T47D (cell line): ENCODE data around the gene SLC25A43.
"Not testable (repeated sequence)": the region's sequence is repeated elsewhere in the genome, so short reads cannot be mapped to it uniquely, and the experiment has no call there.

Experiments
- DNase-seq, 2 experiments: peaks; one replicate each; pipeline versions ENCODE4 v3.0.0 to v3.0.0-alpha.2; 2011 to 2012; ENCODE audit warnings: low read depth in 1 of 2, low spot score in 1 of 2
- JUND ChIP-seq: IDR thresholded peaks from 2 replicates; pipeline ENCODE4 v1.6.1; 2012; ENCODE audit warnings: low read depth
- in situ Hi-C: cut with HindIII; loops from 2 replicates; pipeline ENCODE4 v1.10.0; 2016; ENCODE audit warnings: low sequenced_read_pairs, low pct_unique_long_range_greater_than_20kb

The SLC25A43 gene

DNA sequence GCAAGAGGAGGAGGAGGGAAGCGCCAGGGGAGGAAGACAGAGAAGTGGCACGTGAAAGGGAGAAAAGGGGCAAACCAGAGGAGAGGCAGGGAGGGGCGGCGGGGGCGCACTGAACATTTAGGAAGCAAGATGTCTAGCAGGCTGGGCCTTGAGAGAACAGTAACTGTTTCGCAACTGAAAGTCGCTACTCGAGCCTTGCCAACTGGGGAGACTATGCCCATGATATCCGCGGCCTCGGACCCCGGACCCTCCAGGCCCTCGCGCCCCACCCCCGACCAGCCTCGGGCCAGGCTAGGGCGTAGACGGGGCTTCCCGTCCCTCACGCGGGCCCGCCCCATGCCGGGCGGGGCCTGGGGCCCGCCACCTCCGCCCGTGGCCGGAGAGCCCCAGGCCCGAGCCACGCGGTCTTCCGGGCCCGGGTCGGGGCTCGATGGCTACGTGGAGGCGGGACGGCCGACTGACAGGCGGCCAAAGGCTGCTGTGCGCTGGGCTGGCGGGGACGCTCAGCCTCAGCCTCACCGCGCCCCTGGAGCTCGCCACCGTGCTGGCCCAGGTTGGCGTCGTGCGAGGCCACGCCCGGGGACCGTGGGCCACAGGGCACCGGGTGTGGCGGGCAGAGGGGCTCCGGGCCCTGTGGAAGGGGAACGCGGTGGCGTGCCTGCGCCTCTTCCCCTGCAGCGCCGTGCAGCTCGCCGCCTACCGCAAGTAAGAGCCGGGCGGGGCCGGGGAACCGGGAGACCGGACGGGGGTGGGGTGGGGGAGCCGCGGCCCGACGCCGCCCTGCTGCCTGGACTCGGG lies at the start of gene SLC25A43:
Gene SLC25A43 (plus strand): TSS at position 363 of the 798 bp plus-strand sequence. CDS start 68 bp downstream, at position 431.
- in situ Hi-C loops, result no loop called here
- TF ChIP-seq JUND, result no peak
- DNase-seq, result peak; percentile 12 to 31

DNA sequence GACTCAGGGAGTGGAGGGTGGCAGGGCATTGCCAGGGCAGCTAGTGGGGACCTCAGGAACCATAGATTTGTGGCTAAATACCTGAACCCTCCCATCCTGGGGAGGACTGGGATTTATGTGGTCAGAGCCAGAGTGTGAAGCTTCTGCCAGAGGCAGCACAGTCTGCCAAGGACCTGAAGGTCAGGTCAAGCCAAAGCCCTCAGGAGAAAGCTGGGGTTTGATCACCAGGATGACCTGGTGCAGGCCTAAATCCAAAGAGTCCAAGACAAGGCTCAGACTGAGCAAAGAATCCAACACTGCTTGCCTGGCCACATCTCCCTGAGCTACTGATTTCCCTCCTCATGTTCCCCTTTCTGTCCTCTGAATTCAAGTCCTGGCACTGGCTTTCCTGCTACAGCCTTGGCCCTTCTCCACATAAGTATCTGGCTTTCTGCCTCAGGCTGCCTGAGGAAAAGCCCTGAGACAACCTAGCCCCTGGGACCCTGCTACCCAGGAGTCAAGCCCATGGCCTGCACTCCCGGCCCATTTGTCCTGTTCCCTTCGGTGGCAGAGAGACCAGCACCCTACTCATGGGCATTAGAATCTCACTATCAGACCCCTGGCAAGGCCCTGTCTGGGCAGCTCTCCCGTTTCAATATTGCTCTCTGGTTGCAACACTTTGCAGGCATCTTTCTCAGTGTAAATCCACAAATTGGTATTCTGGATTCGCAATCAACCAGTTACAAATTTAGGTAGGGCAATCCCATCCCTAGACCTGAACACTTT lies 39.3 kb upstream of the SLC25A43 start:
- no peak for TF ChIP-seq JUND
- in situ Hi-C loops, result no loop called here
- DNase-seq, result no peak

DNA sequence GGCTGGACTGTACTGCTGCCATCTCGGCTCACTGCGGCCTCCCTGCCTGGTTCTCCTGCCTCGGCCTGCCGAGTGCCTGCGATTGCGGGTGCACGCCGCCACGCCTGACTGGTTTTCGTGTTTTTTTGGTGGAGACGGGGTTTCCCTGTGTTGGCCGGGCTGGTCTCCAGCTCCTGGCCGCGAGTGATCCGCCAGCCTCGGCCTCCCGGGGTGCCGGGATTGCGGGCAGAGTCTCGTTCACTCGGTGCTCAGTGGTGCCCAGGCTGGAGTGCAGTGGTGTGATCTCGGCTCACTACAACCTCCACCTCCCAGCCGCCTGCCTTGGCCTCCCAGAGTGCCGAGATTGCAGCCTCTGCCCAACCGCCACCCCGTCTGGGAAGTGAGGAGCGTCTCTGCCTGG lies 37.7 kb upstream of the SLC25A43 start:
- DNase-seq, in situ Hi-C loops: not testable (repeated sequence)

DNA sequence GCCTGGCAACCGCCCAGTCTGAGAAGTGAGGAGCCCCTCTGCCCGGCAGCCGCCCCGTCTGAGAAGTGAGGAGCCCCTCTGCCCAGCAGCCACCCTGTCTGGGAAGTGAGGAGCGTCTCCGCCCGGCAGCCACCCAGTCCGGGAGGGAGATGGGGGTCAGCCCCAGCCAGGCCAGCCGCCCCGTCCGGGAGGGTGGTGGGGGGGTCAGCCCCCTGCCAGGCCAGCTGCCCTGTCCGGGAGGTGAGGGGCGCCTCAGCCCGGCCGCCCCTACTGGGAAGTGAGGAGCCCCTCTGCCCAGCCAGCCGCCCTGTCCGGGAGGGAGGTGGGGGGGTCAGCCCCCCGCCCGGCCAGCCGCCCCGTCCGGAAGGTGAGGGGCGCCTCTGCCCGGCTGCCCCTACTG lies 37.1 kb upstream of the SLC25A43 start:
- in situ Hi-C loops, DNase-seq: not testable (repeated sequence)

DNA sequence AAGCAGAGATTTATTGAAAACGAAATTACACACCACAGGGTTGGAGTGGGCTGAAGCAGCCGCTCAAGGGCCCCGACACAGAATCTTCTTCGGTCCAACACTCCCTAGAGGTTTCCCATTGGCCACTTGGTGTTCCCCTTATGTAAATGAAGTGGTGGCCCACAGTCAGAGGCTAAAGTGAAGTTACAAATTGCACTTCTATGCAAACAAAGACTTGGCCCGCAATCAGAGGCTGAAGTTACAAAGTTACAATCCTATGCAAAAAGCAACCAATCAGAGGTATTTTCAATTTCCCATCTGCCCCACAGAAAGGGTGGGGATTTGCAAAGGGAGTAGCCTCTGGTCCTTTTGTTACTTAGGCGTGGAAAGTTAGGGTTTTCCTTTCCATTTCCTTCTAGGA lies 35.7 kb upstream of the SLC25A43 start:
- in situ Hi-C loops, result no loop called here
- TF ChIP-seq JUND, result no peak
- no peak for DNase-seq

DNA sequence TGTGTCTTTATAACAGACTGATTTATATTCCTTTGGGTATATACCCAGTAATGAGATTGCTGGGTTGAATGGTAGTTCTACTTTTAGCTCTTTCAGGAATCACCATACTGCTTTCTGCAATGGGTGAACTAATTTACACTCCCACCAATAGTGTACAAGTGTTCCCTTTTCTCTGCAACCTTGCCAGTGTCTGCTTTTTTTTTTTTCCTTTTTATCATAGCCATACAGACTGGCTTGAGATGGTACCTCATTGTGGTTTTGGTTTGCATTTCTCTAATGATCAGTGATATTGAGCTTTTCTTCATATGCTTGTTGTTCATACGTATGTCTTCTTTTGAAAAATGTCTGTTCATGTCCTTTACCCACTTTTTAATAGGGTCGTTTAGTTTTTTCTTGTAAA lies 27.3 kb upstream of the SLC25A43 start:
- DNase-seq, in situ Hi-C loops: not testable (repeated sequence)

DNA sequence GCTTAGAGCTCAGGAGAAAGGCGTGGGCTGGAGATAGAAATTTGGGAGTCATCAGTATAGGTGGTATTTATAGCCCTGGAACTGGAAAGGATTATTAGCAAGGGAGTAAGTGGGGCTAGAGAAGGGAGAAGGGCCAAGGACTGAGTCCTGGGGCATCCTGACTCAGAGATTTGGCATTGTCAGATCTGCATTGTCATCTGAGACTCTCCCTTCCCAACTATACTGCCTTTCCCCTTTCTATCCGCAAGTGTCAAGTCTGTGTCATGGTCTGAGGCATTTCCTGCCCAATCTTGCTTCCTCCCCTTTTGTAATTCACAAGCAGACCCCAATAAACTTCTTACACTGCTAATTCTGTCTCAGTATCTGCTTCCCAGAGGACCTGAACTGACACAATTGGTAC lies 24.4 kb upstream of the SLC25A43 start:
- DNase-seq, result no peak
- TF ChIP-seq JUND, result no peak

DNA sequence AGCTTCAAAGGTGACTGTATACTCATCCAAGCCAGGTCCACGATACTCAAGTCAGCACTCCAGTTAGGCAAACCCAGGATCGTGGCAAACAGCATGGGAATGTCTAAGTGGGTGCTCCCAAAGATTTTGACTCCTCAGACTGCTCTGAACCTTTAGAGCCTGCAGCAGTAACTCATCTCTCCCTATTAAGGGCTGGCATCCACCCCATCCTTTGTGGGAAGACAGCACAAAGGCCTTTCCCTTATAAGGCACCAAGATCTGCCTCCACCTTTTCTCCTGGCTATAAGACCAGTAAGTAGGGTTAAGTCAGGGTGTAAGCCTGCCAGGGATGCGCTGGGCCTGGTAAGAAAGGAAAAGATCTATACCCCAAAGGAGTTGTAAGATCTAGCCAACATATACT lies 23.6 kb upstream of the SLC25A43 start:
- no peak for DNase-seq
- in situ Hi-C loops, result no loop called here
- TF ChIP-seq JUND, result no peak

More for the DNA sequence above, 24.4 kb upstream of the SLC25A43 start:
- in situ Hi-C loops, result no loop called here

DNA sequence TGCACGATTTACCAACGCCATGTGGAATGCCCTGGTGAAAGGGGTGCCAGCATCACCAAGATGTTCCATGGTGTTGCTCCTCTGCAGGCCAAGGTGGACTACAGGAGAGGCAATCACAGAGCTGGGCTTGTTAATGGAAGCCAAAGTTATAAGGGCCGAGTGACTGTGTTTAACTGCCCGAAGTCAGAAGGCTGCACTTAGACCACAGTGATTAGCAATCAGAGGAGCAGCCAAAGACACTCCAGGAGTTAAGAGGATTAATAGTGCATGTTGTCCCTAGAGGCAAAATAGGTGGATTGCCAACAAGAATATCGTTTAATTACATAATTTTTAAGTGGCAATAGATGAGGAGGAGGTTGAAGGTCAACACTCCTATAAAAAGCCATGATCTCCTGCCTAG lies 22.8 kb upstream of the SLC25A43 start:
- no peak for DNase-seq
- in situ Hi-C loops, result no loop called here
- TF ChIP-seq JUND, result no peak

DNA sequence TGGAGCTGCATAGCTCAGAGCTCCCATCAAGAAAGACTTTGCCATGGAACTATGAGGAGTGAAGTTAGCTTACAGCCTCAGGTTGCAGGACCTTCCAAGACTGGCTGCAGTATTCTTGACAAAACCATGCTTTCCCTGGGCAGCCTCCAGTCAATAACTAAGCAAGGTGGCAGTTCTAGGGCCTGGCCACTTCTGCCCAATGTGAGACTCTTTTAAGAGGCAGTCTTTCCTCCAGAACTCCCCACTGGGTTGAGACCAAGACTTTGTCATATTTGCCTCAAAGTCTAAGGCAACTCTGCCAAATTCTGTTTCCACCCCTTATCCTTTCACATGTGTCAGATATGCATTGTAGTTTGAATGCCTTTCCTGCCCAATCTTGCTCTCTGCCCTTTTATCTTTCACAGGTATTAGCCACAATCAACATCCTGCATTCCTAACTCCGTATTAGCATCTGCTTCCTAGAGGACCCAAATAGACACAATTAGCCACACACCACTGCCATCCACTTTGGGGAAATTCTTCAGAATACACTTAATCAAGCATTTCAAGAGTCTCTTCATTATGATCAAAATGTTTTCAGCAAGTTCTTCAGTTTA lies 17.7 kb upstream of the SLC25A43 start:
- DNase-seq, result no peak
- in situ Hi-C loops, result no loop called here
- no peak for TF ChIP-seq JUND

DNA sequence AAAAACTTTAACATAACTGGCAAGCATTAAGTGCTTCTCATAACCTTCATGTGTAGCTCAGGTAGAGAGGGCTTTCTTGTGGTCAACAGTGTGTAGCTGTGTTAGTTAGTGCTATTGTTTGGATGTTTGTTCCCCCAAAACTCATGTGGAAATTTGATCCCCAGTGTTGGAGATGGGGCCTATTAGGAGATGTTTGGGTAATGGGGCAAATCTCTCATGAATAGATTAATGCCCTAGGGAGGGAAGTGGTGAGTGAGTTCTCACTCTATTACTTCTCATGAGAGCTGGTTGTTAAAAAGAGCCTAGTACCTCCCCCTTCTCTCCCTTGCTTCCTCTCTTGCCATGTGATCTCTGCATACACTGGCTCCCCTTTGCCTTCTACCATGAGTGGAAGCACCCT lies 16.5 kb upstream of the SLC25A43 start:
- in situ Hi-C loops, result no loop called here
- DNase-seq, result no peak
- TF ChIP-seq JUND, result no peak

DNA sequence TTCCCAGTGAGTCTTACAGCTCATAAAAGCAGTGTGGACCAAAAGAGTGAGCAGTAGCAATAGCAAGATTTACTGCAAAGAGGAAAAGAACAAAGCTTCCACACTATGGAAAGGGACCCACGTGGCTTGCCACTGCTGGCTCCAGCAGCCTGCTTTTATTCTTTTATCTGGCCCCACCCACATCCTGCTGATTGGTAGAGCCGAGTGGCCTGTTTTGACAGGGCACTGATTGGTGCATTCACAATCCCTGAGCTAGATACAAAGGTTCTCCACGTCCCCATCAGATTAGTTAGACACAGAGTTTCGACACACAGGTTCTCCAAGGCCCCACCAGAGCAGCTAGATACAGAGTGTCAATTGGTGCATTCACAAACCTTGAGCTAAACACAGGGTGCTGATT lies 12.5 kb upstream of the SLC25A43 start:
- in situ Hi-C loops, DNase-seq: not testable (repeated sequence)

DNA sequence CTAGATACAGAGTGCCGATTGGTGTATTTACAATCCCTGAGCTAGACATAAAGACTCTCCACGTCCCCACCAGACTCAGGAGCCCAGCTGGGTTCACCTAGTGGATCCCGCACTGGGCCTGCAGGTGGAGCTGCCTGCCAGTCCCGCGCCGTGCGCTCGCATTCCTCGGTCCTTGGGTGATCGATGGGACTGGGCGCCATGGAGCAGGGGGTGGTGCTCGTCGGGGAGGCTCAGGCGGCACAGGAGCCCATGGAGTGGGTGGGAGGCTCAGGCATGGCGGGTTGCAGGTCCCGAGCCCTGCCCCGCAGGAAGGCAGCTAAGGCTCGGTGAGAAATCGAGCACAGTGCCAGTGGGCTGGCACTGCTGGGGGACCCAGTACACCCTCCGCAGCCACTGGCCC lies 11.7 kb upstream of the SLC25A43 start:
- DNase-seq, in situ Hi-C loops: not testable (repeated sequence)
